ENCODE data around the gene DRICH1. TPM values are rescaled to one million over a fixed set of nuclear protein-coding genes. Genes with fewer than 3 reads are reported as not detected.

DRICH1 gene
- polyA plus RNA-seq, 1 of the 3 experiments (the other 2 are of a cell fraction), result 0.21 TPM

DNA sequence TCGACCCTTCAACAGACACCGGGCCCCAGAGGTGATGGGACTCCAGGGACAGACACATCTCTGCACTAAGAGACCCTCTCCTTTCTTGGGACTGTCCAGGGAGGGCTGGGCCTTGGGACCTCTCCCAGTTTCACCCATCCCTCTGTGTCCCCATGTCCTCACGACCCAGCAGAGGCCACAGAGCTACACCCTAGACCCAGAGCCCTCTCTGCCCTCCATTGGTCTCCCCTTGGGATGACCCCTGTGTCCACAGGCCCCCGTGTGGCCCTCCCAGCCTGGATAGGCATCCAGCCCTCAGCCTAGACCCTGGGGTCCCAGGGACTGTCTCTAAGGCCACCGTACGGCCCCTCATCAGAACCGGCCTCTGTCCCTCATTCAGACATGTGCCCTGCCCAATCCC is 7.5 kb upstream of the DRICH1 start:
- no peaks in the 10 kb centered on the region for H4K20me1 ChIP-seq (ENCODE audit: insufficient read depth)
- H2AFZ ChIP-seq (ENCODE audit: low read depth), result no peak overlapping the region
- H3K4me1 ChIP-seq (ENCODE audit: control insufficient read depth in 1 of 2, insufficient read depth in 2 of 2, low read depth in 1 of 2, low read length in 1 of 2), result no peaks in the 10 kb centered on the region; a peak in 1 of 4 replicates
- ChIA-PET CTCF (no interaction called here), POLR2A (no interaction called here)
- TF ChIP-seq, protein P1, sequence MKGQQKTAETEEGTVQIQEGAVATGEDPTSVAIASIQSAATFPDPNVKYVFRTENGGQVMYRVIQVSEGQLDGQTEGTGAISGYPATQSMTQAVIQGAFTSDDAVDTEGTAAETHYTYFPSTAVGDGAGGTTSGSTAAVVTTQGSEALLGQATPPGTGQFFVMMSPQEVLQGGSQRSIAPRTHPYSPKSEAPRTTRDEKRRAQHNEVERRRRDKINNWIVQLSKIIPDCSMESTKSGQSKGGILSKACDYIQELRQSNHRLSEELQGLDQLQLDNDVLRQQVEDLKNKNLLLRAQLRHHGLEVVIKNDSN (IDR thresholded peaks at IDR 0.05; ENCODE audit: borderline replicate concordance, low read depth), result no peak
- TF ChIP-seq, protein P2, sequence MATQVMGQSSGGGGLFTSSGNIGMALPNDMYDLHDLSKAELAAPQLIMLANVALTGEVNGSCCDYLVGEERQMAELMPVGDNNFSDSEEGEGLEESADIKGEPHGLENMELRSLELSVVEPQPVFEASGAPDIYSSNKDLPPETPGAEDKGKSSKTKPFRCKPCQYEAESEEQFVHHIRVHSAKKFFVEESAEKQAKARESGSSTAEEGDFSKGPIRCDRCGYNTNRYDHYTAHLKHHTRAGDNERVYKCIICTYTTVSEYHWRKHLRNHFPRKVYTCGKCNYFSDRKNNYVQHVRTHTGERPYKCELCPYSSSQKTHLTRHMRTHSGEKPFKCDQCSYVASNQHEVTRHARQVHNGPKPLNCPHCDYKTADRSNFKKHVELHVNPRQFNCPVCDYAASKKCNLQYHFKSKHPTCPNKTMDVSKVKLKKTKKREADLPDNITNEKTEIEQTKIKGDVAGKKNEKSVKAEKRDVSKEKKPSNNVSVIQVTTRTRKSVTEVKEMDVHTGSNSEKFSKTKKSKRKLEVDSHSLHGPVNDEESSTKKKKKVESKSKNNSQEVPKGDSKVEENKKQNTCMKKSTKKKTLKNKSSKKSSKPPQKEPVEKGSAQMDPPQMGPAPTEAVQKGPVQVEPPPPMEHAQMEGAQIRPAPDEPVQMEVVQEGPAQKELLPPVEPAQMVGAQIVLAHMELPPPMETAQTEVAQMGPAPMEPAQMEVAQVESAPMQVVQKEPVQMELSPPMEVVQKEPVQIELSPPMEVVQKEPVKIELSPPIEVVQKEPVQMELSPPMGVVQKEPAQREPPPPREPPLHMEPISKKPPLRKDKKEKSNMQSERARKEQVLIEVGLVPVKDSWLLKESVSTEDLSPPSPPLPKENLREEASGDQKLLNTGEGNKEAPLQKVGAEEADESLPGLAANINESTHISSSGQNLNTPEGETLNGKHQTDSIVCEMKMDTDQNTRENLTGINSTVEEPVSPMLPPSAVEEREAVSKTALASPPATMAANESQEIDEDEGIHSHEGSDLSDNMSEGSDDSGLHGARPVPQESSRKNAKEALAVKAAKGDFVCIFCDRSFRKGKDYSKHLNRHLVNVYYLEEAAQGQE (IDR thresholded peaks at IDR 0.05; ENCODE audit: low read depth, low read length), result no peak
- H3F3A ChIP-seq (replicated peaks; ENCODE audit: insufficient read depth), result no peaks in the 10 kb centered on the region
- no peaks in the 10 kb centered on the region for H3K9me3 ChIP-seq
- no peaks in the 10 kb centered on the region for H3K79me2 ChIP-seq (ENCODE audit: insufficient read depth)
- no peaks in the 10 kb centered on the region for H3K9me2 ChIP-seq
- H3K27ac ChIP-seq (ENCODE audit: low read depth in 2 of 2, low read length in 1 of 2), result no peak overlapping the region
- no peaks in the 10 kb centered on the region for H3K36me3 ChIP-seq (replicated peaks in 1 of 2; ENCODE audit: control insufficient read depth in 1 of 2, insufficient read depth in 2 of 2, low read length in 1 of 2)
- no peak overlapping the region for H3K9ac ChIP-seq
- WGBS (ENCODE audit: low lambda C conversion rate), result 91% methylated on average over 6 of the region's 7 CpGs
- no peak for DNase-seq
- H3K4me3 ChIP-seq (ENCODE audit: low read depth in 2 of 2, low read length in 1 of 2), result no peak overlapping the region
- H3K4me2 ChIP-seq, result no peak overlapping the region
- no peaks in the 10 kb centered on the region for H3K27me3 ChIP-seq (ENCODE audit: insufficient read depth)

DNA sequence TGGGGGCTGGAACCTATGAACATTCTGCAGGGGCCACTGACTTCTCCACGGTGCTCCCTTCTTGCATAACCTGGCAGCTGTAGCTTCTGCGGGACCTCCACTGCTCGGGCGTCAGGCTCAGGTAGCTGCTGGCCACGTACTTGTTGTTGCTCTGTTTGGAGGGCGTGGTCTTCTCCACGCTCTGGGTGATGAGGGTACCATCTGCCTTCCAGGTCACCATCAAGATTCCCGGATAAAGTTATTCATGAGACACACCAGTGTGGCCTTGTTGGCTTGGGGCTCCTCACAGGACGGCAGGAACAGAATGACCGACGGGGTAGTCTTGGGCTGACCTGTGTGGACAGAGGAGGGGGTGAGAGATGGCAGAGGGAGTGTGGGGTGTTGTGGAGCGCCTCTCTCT is 6.5 kb upstream of the DRICH1 start:
- 89% methylated on average over 10 of the region's 12 CpGs for WGBS (ENCODE audit: low lambda C conversion rate)
- H3K27ac ChIP-seq (ENCODE audit: low read depth in 2 of 2, low read length in 1 of 2), result no peak overlapping the region
- H3K27me3 ChIP-seq (ENCODE audit: insufficient read depth), result no peaks in the 10 kb centered on the region
- no peak overlapping the region for H3K4me3 ChIP-seq (ENCODE audit: low read depth in 2 of 2, low read length in 1 of 2)
- no peaks in the 10 kb centered on the region for H4K20me1 ChIP-seq (ENCODE audit: insufficient read depth)
- no peaks in the 10 kb centered on the region for H3F3A ChIP-seq (replicated peaks; ENCODE audit: insufficient read depth)
- POLR2A ChIA-PET, result no interaction called here
- no peak overlapping the region for H2AFZ ChIP-seq (ENCODE audit: low read depth)
- H3K9me2 ChIP-seq, result no peaks in the 10 kb centered on the region
- no peaks in the 10 kb centered on the region for H3K79me2 ChIP-seq (ENCODE audit: insufficient read depth)
- no peak overlapping the region for H3K4me2 ChIP-seq
- no peaks in the 10 kb centered on the region for H3K9me3 ChIP-seq
- DNase-seq, result no peak
- H3K9ac ChIP-seq, result no peak overlapping the region
- no peaks in the 10 kb centered on the region; a peak in 1 of 4 replicates for H3K4me1 ChIP-seq (ENCODE audit: control insufficient read depth in 1 of 2, insufficient read depth in 2 of 2, low read depth in 1 of 2, low read length in 1 of 2)
- H3K36me3 ChIP-seq (replicated peaks in 1 of 2; ENCODE audit: control insufficient read depth in 1 of 2, insufficient read depth in 2 of 2, low read length in 1 of 2), result no peaks in the 10 kb centered on the region
- TF ChIP-seq, protein P3, sequence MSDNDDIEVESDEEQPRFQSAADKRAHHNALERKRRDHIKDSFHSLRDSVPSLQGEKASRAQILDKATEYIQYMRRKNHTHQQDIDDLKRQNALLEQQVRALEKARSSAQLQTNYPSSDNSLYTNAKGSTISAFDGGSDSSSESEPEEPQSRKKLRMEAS (IDR thresholded peaks at IDR 0.05; ENCODE audit: low read depth), result no peak
- TF ChIP-seq NFIC (IDR thresholded peaks at IDR 0.05; ENCODE audit: borderline replicate concordance), result no peak
- TF ChIP-seq FOXM1 (IDR thresholded peaks at IDR 0.05; ENCODE audit: low read depth), result no peak
- TF ChIP-seq TEAD4 (IDR thresholded peaks at IDR 0.05; ENCODE audit: borderline replicate concordance, insufficient read depth), result no peak
- no peak for TF ChIP-seq EP300 (IDR thresholded peaks at IDR 0.05; ENCODE audit: borderline replicate concordance in 1 of 2, low read depth in 1 of 2, low read length in 1 of 2)
- TF ChIP-seq, protein P4, sequence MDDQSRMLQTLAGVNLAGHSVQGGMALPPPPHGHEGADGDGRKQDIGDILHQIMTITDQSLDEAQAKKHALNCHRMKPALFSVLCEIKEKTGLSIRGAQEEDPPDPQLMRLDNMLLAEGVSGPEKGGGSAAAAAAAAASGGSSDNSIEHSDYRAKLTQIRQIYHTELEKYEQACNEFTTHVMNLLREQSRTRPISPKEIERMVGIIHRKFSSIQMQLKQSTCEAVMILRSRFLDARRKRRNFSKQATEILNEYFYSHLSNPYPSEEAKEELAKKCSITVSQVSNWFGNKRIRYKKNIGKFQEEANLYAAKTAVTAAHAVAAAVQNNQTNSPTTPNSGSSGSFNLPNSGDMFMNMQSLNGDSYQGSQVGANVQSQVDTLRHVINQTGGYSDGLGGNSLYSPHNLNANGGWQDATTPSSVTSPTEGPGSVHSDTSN (IDR thresholded peaks at IDR 0.05), result no peak
- TF ChIP-seq, protein P1 (IDR thresholded peaks at IDR 0.05; ENCODE audit: borderline replicate concordance, low read depth), result no peak
- TF ChIP-seq CHD2 (IDR thresholded peaks at IDR 0.05; ENCODE audit: low read length, partially characterized antibody), result no peak
- no peak for TF ChIP-seq TCF12 (IDR thresholded peaks at IDR 0.05)
- TF ChIP-seq, protein P5, sequence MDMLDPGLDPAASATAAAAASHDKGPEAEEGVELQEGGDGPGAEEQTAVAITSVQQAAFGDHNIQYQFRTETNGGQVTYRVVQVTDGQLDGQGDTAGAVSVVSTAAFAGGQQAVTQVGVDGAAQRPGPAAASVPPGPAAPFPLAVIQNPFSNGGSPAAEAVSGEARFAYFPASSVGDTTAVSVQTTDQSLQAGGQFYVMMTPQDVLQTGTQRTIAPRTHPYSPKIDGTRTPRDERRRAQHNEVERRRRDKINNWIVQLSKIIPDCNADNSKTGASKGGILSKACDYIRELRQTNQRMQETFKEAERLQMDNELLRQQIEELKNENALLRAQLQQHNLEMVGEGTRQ (IDR thresholded peaks at IDR 0.05; ENCODE audit: borderline replicate concordance, low read depth, low read length), result no peak
- no peak for TF ChIP-seq TAF1 (IDR thresholded peaks at IDR 0.05; ENCODE audit: borderline replicate concordance, low read depth, low read length)
- TF ChIP-seq GABPA (IDR thresholded peaks at IDR 0.05; ENCODE audit: low read depth), result no peak
- no peak for TF ChIP-seq ZBTB33 (IDR thresholded peaks at IDR 0.05; ENCODE audit: borderline replicate concordance, low read depth)
- TF ChIP-seq FOXJ3 (CRISPR knock-in tag; IDR thresholded peaks at IDR 0.05), result no peak
- TF ChIP-seq POLR2AphosphoS5 (IDR thresholded peaks at IDR 0.05; ENCODE audit: low read depth, low read length), result no peak
- TF ChIP-seq ELF1 (IDR thresholded peaks at IDR 0.05), result no peak
- CTCF ChIA-PET, result interaction anchor here (1.4 kb wide), 1 partner anchor 253 kb away, joined by 3 read pairs; no protein-coding TSS in a partner anchor
